Islet of Langerhans (tissue), 1 donor: ENCODE data around the gene HBP1.
"Not testable (repeated sequence)": the region's sequence is repeated elsewhere in the genome, so short reads cannot be mapped to it uniquely, and the experiment has no call there.

ENCODE experiments used
- FAIRE-seq: peaks from one replicate; lab custom pipeline; 2011; peaks lifted over from hg19 to GRCh38; lab: Jason Lieb, UNC

The HBP1 gene

DNA sequence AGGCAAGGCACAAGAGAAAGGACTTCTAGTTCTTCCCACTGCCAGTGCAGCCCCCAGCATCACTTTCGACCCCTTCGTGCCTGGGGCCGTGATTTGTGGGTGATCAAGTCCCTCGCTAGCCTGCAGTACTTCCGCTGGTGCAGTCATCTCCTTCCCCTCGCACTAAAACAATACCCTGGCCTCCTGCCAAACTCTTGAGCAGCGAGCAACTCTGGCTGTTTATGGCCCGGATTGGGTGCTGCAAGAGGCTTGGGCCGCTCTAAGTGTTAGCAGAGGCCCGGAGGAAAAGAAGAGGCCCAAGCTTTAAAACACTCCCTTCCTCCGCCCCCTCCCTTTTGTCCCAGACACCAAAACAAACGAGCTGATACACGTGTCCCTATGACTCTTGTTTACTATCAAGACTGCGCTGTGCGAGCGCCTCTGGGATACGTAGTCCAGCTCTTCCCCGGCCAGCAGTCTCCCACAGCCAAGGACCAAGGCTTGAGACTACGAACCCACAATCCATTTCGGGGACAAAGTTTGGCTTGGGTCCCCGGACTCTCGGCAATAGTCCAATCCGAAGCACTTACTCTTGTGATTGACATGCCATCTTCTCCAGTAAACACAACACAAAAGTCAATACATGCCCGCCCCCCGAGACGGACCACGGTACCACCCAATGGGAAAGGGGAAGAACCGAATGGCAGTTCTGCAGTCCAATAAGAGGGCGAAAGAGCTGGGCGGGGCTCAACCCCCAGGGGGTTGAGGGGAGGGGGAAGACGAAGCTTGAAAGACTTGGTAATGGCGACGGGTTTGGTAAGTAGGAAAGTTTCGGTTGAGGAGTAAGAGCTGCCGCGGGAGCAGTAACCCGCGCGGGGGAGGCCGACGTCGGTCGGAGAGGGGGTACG is at the start of gene HBP1:
Gene HBP1 (plus strand): TSS at position 771 of the 887 bp plus-strand sequence. CDS start 10,891 bp downstream, outside the sequence.
- FAIRE-seq, result peak; percentile 100

DNA sequence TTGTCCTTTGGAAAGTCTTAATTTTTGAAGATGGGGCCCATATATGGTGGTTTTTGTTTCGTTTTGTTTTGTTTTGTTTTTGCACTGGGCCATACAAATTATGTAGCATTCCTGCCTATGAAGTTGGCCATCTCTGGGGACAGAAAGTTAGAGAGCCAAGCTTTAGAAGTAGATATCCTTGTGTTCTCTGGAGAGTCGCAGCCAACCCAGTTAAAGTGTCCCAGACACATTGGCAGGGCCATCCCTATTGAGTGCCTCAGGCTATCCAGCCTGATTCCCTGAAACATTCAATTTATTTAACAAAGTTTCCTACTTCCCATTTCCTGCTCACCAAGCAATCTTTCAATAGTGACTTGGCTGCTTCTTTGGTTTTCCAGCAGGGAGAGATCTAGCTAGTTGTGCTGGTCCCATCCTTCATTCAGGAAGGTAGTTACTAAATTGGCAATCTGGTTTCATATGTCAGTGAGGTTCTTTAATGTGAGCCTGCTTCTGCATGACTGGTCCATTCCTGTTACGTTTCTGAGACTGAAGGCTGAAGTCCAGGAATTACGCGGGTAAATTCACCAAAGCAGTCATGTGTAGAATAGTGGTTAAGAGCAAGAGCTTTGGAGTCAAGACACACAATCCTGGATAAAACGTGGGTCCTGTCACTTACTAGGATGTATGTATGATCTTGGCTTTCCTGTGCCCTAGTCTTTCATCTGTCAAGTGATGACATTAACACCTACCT is 49.3 kb upstream of the HBP1 start:
- FAIRE-seq, result no peak

DNA sequence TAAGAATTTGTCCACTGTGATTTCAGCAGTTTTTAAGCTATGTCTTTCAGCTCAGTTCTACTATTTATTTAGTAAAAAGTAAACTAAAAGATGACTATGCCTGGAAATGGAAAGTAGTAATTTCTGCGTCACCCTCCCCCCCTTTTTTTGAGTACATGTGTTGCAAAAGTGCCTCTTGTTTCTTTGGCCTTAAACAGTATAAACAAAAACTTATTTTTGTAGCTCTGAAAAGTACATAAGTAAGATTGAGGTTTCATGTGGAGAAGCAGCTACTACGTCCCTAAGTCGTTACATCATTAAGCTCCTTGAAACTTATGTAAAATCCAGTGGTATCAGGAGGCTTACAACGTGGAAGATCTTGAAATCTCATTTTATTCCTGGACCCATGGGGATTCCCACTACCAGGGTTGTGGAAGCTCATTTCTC is 46.3 kb upstream of the HBP1 start:
- no peak for FAIRE-seq

- no peak for FAIRE-seq
These were observed 45.4 kb upstream of the HBP1 start for GRCh38 chr7:107123392-107123791.

- FAIRE-seq, result no peak
These were observed 43.3 kb upstream of the HBP1 start for GRCh38 chr7:107125475-107125874.

GRCh38 chr7:107128217-107128616 is 40.6 kb upstream of the HBP1 start:
- no peak for FAIRE-seq

DNA sequence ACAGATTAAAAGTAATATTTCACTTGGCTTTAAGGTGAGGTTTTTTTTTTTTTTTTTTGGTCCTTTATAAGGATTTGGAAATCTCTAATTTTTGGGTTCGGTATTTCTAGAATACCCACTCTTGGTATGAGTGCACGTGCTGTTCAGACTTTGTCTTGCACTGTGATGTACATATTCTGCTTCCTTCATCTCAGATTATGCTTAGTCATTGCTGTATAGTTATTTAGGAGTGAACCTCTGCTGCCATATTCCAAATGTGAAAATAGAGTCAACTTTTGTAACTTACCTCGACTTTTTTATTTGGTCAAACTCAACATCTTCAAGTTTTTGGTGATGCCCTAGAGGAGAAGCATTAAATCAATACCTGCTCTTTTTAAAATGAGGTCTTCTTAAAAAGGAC is 40.1 kb upstream of the HBP1 start:
- no peak for FAIRE-seq

DNA sequence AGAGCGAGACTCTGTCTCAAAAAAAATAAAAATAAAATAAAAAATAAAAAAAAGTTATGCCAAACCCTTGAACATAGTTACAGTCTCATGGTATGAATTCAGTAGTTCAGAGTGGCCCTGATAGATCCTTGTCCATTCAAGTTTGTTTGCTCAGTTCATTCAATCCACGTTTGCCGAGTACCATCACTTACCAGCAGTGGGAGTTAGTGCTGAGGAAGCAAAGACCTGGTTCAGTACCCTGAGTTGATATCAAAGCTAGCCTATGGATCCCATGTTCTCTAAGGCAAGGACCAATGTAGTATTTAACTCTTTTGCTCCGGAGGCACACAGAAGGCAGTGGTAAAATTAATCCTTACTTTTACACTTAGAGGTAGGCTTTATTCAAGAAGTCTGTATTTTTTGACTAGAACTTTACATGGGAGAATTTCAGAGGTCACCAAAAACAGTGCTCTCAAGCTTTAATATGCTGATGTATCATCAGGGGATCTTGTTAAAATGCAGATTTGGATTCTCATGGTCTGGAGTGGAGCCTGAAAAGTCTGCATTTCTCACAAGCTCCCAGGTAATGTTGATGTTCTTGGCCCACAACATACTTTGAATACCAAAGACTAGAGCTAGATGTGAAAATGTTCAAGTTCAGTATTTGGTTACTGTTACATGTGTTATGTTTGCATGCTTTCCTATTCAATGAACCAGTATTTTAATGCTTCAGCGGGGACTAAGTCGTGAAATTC is 38.1 kb upstream of the HBP1 start:
- no peak for FAIRE-seq

DNA sequence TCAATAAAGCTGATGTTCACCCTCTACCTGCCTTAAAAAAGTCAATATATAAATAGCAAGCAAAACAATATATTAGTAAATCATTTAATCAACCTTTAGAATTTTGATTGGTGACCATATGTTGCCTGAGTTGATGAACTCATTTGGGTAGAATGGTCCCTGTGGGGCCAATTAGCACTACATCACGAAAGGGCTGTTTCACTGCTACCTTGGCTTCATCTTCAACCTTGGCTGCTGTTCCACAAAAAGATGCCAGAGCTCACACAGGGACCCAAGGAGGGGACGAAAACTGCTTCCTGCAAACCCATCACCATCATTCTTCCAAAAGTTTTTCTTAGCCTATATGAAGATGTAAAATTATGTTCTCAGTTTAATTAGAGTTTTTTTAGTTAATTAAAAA is 35.4 kb upstream of the HBP1 start:
- no peak for FAIRE-seq

GRCh38 chr7:107138696-107139420 is 29.9 kb upstream of the HBP1 start:
- FAIRE-seq, result no peak

- not testable (repeated sequence) for FAIRE-seq
These were observed 24.9 kb upstream of the HBP1 start for GRCh38 chr7:107143875-107144274.

DNA sequence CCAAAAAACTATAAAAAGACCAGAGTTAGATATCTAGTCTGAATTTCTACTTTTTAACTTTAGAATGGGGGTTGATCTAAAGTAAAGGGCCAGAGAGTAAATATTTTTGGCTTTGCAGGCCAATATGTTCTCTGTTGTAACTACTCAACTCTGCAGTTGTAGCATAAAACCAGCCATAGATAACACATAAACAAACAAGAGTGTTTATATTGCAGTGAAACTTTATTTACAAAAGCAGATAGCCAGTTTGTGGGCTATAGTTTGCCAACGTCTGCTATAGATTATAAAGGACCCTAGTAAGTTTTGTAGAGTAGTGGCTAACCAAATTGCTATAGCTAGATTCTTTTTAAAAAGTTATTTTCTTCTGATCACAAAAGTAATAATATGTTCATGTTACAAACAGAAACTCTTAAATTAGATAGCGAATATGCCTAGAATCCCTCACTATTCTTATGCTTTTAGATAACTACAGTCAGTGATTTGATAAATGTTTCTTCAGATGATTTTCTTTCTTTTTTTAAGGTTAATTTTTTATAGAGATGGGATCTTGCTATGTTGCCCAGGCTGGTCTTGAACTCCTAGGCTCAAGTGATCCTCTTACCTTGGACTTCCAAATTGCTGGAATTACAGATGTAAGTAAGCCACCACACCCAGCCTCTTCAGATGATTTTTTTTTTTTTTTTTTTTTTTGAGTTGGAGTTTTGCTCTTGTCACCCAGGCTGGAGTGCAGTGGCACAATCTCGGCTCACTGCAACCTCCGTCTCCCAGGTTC is 23.6 kb upstream of the HBP1 start:
- FAIRE-seq, result no peak

DNA sequence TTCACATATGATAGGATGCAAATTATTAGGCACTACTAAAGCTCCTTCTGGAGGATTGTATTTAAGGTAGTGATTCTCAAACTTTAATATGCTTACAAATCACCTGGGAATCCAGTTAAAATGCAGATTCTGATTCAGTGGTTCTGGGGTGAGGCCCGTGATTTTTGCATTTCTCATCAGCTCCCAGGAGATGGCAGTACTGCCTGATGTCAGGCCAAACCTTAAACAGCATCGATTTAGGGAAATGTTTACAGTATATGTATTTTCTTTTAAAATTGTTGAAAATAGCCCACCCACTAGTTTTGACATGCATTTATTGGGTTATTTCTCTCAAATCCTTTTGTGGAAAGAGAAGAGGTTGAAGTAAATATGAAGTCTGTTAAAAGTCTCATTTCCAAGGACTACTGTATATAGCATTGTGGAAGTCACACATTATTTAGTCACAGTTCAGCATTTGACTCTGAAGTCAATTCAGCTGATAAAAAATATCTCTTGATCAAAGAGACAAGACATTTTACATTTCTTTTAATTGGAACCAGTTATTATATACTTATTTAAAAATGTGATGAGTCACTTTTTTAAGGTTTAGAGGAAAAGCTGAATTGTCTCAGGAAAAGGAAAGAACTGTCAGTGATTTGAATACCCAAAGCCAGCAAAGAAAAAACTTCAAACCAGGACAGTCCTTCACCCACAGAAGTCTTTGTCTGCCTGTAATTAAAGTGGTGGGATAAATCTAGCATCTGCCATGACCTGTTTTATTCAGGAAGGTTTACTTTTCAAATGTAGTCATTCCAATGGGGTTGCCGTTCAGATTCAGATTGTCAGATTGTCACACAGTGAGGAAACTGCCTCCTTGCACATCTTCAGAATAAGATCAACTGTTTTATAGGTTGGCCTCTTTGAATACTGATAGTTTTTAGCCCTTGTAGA is 21.1 kb upstream of the HBP1 start:
- FAIRE-seq, result peak; percentile 92

- no peak for FAIRE-seq
These were observed 20.1 kb upstream of the HBP1 start for GRCh38 chr7:107148721-107149120.

DNA sequence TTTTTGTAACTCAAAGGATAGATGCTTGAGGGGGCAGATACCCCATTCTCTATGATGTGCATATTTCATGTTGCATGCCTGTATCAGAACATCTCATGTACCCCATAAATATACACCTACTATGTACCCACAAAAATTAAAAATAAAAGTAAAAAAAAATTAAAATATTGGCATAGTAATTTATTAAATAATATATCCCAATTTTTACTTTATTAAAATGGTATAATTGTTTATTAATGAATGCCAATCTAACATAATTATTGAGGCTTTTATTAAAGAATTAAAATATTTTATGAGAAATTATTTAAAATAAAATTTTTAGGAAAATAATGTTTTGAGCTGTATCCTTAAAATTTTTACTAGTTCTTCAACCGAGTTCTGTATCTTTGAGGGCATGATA is 18.9 kb upstream of the HBP1 start:
- no peak for FAIRE-seq

DNA sequence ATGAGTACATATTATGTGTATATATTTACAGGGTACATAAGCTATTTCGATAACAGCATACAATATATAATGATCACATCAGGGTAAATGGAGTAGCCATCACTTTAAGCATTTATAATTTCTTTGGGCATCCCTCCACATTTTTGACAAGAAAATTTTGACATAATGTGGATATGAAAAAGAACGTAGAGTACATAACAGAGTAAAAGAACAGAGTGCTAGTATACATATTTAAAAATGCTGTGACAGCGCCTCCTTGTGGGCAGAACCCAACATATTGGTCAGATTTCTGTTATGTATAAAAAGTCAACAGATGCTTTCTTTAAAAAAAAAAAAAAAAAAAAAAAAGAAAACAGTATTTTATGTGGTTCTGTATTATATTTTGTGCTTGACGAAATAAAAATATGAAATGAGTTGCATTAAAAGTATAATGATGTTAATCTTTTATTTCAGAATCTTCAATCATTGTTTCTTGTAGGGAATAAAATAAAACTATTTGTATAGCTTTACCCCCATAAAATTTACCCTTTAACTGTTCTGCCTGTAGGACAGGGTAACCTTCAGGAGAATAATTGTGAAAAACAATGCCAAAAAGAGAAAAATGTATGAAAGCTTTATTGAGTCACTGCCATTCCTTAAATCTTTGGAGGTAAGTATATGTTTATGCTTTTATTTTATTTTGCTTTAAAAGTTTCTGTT is 18.3 kb upstream of the HBP1 start:
- peak; percentile 100 for FAIRE-seq

DNA sequence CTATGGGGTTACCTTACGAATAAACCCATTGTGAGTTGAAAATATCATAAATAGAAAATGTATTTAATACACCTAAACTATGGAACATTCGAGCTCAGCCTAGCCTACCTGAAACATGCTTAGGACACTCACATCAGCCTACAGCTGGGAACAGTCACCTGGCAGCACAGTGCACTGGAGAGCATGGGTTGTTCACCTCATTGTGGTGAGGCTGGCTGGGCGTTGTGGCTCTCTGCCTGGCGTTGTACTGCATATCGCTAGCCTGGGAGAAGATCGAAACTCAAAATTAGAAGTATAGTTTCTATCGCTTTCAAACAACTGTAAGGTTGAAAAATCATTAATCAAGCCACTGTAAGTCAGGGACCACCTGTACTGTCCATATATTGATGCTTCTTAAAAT is 17.3 kb upstream of the HBP1 start:
- no peak for FAIRE-seq

GRCh38 chr7:107152011-107152410 is 16.8 kb upstream of the HBP1 start:
- no peak for FAIRE-seq

- FAIRE-seq, result no peak
These were observed 14.0 kb upstream of the HBP1 start for GRCh38 chr7:107154826-107155225.

- FAIRE-seq, result not testable (repeated sequence)
These were observed 13.1 kb upstream of the HBP1 start for GRCh38 chr7:107155726-107156125.
